Measurements from ENCODE around the gene SHISA5. TPM values are rescaled to one million over a fixed set of nuclear protein-coding genes. Genes with fewer than 3 reads are reported as not detected.
A peak's percentile ranks its signal among the peaks of the same experiment; 100 is the strongest.
"Not testable (repeated sequence)": the region's sequence is repeated elsewhere in the genome, so short reads cannot be mapped to it uniquely, and the experiment has no call there.

The SHISA5 gene
- total RNA-seq, 1 donor from 2014 or later: 84.9 TPM

- intact Hi-C loops (cut with micrococcal nuclease): loop anchor here (10.0 kb wide), 1 partner anchor 1846 kb away; the partner anchor contains the start of genes HYAL2 and TUSC2
- peaks cover 23% of the 10 kb centered on the region for H3K36me3 Mint-ChIP-seq (ENCODE audit: low read depth)
- H3K9me3 Mint-ChIP-seq: no peaks in the 10 kb centered on the region
- H3K27ac Mint-ChIP-seq: peak overlapping the region; percentile 98
- H3K4me1 Mint-ChIP-seq: peaks cover 30% of the 10 kb centered on the region
- DNase-seq: peak; percentile 89
- H3K27me3 Mint-ChIP-seq: no peaks in the 10 kb centered on the region
- peak overlapping the region; percentile 80 for H3K4me3 Mint-ChIP-seq
These were observed 25.1 kb downstream of the SHISA5 start for GRCh38 chr3:48478626-48479555.

GRCh38 chr3:48477959-48478520 lies 25.9 kb downstream of the SHISA5 start:
- peak; percentile 59 for DNase-seq
- peaks cover 26% of the 10 kb centered on the region for H3K36me3 Mint-ChIP-seq (ENCODE audit: low read depth)
- no peaks in the 10 kb centered on the region for H3K9me3 Mint-ChIP-seq
- intact Hi-C loops (cut with micrococcal nuclease): loop anchor here (10.0 kb wide), 1 partner anchor 1847 kb away; the partner anchor contains the start of genes HYAL2 and TUSC2
- peak overlapping the region; percentile 80 for H3K4me3 Mint-ChIP-seq
- H3K4me1 Mint-ChIP-seq: peaks cover 36% of the 10 kb centered on the region
- H3K27ac Mint-ChIP-seq: peak overlapping the region; percentile 98
- H3K27me3 Mint-ChIP-seq: no peaks in the 10 kb centered on the region

- Mint-ChIP-seq H3K4me3 (no peak overlapping the region), H3K27ac (peak overlapping the region; percentile 98), H3K4me1 (peaks cover 40% of the 10 kb centered on the region), H3K9me3 (no peaks in the 10 kb centered on the region), H3K36me3 (ENCODE audit: low read depth) (peaks cover 27% of the 10 kb centered on the region), H3K27me3 (no peaks in the 10 kb centered on the region)
- peak; percentile 60 for DNase-seq
- intact Hi-C loops (cut with micrococcal nuclease): loop anchor here (10.0 kb wide), 1 partner anchor 1848 kb away; the partner anchor contains the start of genes HYAL2 and TUSC2
These were observed 27.4 kb downstream of the SHISA5 start for GRCh38 chr3:48476426-48477053.

GRCh38 chr3:48475188-48475587 lies 28.8 kb downstream of the SHISA5 start:
- Mint-ChIP-seq H3K36me3 (ENCODE audit: low read depth) (peaks cover 26% of the 10 kb centered on the region), H3K9me3 (no peaks in the 10 kb centered on the region), H3K27ac (peak overlapping the region; percentile 86), H3K4me3 (no peak overlapping the region), H3K27me3 (no peaks in the 10 kb centered on the region), H3K4me1 (peaks cover 42% of the 10 kb centered on the region)
- intact Hi-C loops (cut with micrococcal nuclease): loop anchor here (10.0 kb wide), 1 partner anchor 1850 kb away; the partner anchor contains the start of genes HYAL2 and TUSC2
- peak; percentile 58 for DNase-seq

GRCh38 chr3:48474619-48475018 lies 29.4 kb downstream of the SHISA5 start:
- H3K27ac Mint-ChIP-seq: peak overlapping the region; percentile 86
- intact Hi-C loops (cut with micrococcal nuclease): loop anchor here (10.0 kb wide), 1 partner anchor 1850 kb away; the partner anchor contains the start of genes HYAL2 and TUSC2
- peaks cover 29% of the 10 kb centered on the region for H3K36me3 Mint-ChIP-seq (ENCODE audit: low read depth)
- no peaks in the 10 kb centered on the region for H3K27me3 Mint-ChIP-seq
- H3K4me1 Mint-ChIP-seq: peaks cover 45% of the 10 kb centered on the region
- H3K9me3 Mint-ChIP-seq: no peaks in the 10 kb centered on the region
- DNase-seq: peak; percentile 59
- peak overlapping the region; percentile 51 for H3K4me3 Mint-ChIP-seq

GRCh38 chr3:48474031-48474430 lies 29.9 kb downstream of the SHISA5 start:
- H3K9me3 Mint-ChIP-seq, H3K27me3 Mint-ChIP-seq, H3K27ac Mint-ChIP-seq, H3K4me3 Mint-ChIP-seq, DNase-seq: not testable (repeated sequence)
- H3K4me1 Mint-ChIP-seq: peaks cover 47% of the 10 kb centered on the region
- peaks cover 34% of the 10 kb centered on the region for H3K36me3 Mint-ChIP-seq (ENCODE audit: low read depth)
- intact Hi-C loops (cut with micrococcal nuclease): loop anchor here (10.0 kb wide), 1 partner anchor 1851 kb away; the partner anchor contains the start of genes HYAL2 and TUSC2

- Mint-ChIP-seq H3K27me3 (no peaks in the 10 kb centered on the region), H3K4me3 (peak overlapping the region; percentile 85), H3K4me1 (peaks cover 47% of the 10 kb centered on the region), H3K36me3 (ENCODE audit: low read depth) (peaks cover 31% of the 10 kb centered on the region), H3K9me3 (no peaks in the 10 kb centered on the region), H3K27ac (peak overlapping the region; percentile 97)
- intact Hi-C loops (cut with micrococcal nuclease): loop anchor here (1.0 to 10.0 kb wide), 6 partner anchors 8 to 1851 kb away; partner anchors contain the start of genes ATRIP, CDC25A, HYAL2 and TUSC2
- DNase-seq: no peak
These were observed 30.4 kb downstream of the SHISA5 start for GRCh38 chr3:48473617-48473952.

- peak overlapping the region; percentile 85 for H3K4me3 Mint-ChIP-seq
- intact Hi-C loops (cut with micrococcal nuclease): loop anchor here (1.0 to 10.0 kb wide), 7 partner anchors 8 to 1852 kb away; partner anchors contain the start of genes ATRIP, CCDC51, CDC25A and HYAL2
- H3K9me3 Mint-ChIP-seq: no peaks in the 10 kb centered on the region
- DNase-seq: peak; percentile 98
- H3K4me1 Mint-ChIP-seq: peaks cover 47% of the 10 kb centered on the region
- H3K27ac Mint-ChIP-seq: peak overlapping the region; percentile 97
- no peaks in the 10 kb centered on the region for H3K27me3 Mint-ChIP-seq
- peaks cover 33% of the 10 kb centered on the region for H3K36me3 Mint-ChIP-seq (ENCODE audit: low read depth)
These were observed 30.9 kb downstream of the SHISA5 start for GRCh38 chr3:48472923-48473616.

- Mint-ChIP-seq H3K9me3 (no peaks in the 10 kb centered on the region), H3K4me3 (peak overlapping the region; percentile 85), H3K27ac (peak overlapping the region; percentile 97), H3K36me3 (ENCODE audit: low read depth) (peaks cover 34% of the 10 kb centered on the region), H3K4me1 (peaks cover 47% of the 10 kb centered on the region), H3K27me3 (no peaks in the 10 kb centered on the region)
- DNase-seq: no peak
- intact Hi-C loops (cut with micrococcal nuclease): loop anchor here (1.0 to 10.0 kb wide), 2 partner anchors 32 to 1852 kb away; partner anchors contain the start of genes CCDC51, HYAL2, TMA7 and TUSC2
These were observed 31.4 kb downstream of the SHISA5 start for GRCh38 chr3:48472673-48472922.

GRCh38 chr3:48470286-48470685 lies 33.7 kb downstream of the SHISA5 start:
- H3K4me3 Mint-ChIP-seq: peak overlapping the region; percentile 96

GRCh38 chr3:48469046-48469915 lies 34.7 kb downstream of the SHISA5 start:
- Mint-ChIP-seq H3K4me1 (peaks cover 53% of the 10 kb centered on the region), H3K27me3 (no peaks in the 10 kb centered on the region), H3K9me3 (no peaks in the 10 kb centered on the region), H3K4me3 (peak overlapping the region; percentile 96), H3K36me3 (ENCODE audit: low read depth) (peaks cover 47% of the 10 kb centered on the region), H3K27ac (peak overlapping the region; percentile 92)
- DNase-seq: peak; percentile 63
- intact Hi-C loops (cut with micrococcal nuclease): loop anchor here (10.0 kb wide), 1 partner anchor 384 kb away; no protein-coding TSS in a partner anchor

More at GRCh38 chr3:48470286-48470685, 33.7 kb downstream of the SHISA5 start:
- DNase-seq: peak; percentile 63
- Mint-ChIP-seq H3K27me3 (no peaks in the 10 kb centered on the region), H3K27ac (peak overlapping the region; percentile 92), H3K9me3 (no peaks in the 10 kb centered on the region), H3K4me1 (peaks cover 58% of the 10 kb centered on the region), H3K36me3 (ENCODE audit: low read depth) (peaks cover 52% of the 10 kb centered on the region)
- intact Hi-C loops (cut with micrococcal nuclease): loop anchor here (10.0 kb wide), 1 partner anchor 1855 kb away; the partner anchor contains the start of genes HYAL2 and TUSC2

- H3K36me3 Mint-ChIP-seq (ENCODE audit: low read depth): peaks cover 48% of the 10 kb centered on the region
- DNase-seq: peak; percentile 61
- H3K4me1 Mint-ChIP-seq: peaks cover 50% of the 10 kb centered on the region
- H3K9me3 Mint-ChIP-seq: no peaks in the 10 kb centered on the region
- no peaks in the 10 kb centered on the region for H3K27me3 Mint-ChIP-seq
- peak overlapping the region; percentile 93 for H3K27ac Mint-ChIP-seq
- intact Hi-C loops (cut with micrococcal nuclease): loop anchor here (10.0 kb wide), 1 partner anchor 384 kb away; no protein-coding TSS in a partner anchor
- peak overlapping the region; percentile 96 for H3K4me3 Mint-ChIP-seq
These were observed 35.6 kb downstream of the SHISA5 start for GRCh38 chr3:48468329-48468731.
